Lower leg skin (tissue), 3 donors: ENCODE results near the gene SORCS1.

Experiments used
- CTCF ChIP-seq, 3 donors: fragments of 450-650 bp; IDR thresholded peaks; one replicate each; pipeline ENCODE4 v1.5.1; 2016; ENCODE audit warnings: antibody characterized with exemption in 3 of 3, mild to moderate bottlenecking in 3 of 3, moderate library complexity in 2 of 3
- POLR2A ChIP-seq, 2 donors: fragments of 450-650 bp; IDR thresholded peaks; one replicate each; pipeline ENCODE4 v1.6.1; 2016 to 2017; ENCODE audit warnings: antibody characterized with exemption in 2 of 2, mild to moderate bottlenecking in 1 of 2, moderate library complexity in 1 of 2

- TF ChIP-seq CTCF (IDR thresholded peaks at IDR 0.05) (no peak), POLR2A (IDR thresholded peaks at IDR 0.05) (no peak)
These were observed 626.6 kb downstream of the SORCS1 start for GRCh38 chr10:106537866-106538265.
